CD4-positive, alpha-beta T cell treated with Interleukin-15 for 1 hour (primary cell): ENCODE data around the gene PHLDB2.

ENCODE experiments used
- DNase-seq: peaks from one replicate; pipeline ENCODE4 v3.0.0-alpha.2; 2020

Gene PHLDB2

DNA sequence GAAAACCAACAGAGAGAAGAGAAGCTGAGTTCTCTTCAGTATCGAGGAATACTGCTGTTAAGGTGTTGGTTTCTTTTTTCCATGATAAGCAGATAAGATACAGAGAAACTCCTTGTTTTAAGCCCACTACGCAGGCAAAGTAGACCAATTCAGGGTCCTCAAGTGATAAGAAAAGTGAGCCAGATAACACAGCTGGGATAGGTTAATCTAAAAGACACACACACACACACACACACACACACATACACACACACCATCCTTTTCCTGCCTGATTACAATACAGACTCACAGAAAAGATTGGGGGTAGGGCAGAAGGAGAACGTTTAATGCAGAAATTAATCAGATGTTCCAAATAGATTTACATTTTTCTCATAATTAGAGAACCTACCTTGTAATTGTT, 6.5 kb upstream of the PHLDB2 start:
- no peak for DNase-seq

DNA sequence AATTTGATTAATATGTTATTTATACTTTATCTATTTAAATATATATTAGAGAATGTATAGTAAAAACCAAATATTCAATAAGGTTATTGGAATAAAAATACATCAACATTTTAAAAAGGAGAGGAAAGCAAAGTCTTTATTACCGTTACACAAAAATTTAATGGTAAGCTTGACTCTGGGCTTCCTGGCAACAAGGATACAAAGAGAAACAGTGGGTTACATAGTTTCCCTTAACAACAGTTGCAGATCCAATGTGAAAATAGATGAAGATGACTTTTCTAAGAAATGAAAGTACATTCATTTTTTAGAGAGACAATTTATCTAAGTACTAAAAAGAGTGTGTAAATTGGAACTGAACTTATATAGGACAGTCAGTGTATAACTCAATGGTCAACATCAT, 6.0 kb upstream of the PHLDB2 start:
- DNase-seq = no peak

DNA sequence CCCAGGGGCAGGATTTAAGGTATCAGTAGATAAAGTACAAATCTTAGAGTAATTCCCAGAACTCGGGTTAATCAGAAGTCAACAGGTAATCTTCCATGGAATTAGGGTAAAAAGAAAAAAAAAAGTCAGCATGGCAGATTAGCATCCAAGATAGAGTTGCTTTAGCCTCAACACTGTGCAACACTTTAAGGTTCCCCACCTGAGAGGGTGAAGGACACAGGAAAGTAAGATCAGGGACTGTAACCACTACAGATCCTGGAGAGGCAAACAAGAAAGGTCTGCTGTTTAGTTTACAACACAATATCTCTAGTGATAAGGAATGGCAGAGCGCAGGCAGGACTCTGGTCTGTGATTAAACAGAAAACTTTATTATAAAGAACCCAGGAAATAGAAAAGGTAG, 4.1 kb upstream of the PHLDB2 start:
- DNase-seq = no peak

DNA sequence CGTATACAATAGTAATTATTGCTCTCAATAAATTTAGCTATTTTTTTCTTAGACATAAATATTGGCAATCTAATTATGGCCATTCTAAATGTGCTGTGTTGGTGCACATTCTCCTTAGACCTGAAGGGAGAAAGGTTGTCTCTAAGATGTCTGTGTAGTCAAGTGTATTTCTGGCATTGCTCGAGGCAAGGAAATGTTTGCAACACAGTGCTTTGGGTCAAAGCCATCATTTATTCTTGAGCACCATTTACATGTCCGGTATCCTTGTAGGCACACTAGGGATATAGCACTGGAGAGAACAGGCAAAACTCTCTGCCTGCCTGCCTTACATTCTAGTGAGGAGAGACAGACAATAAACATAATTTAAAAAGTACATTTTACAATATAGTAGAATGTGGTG, 2.6 kb upstream of the PHLDB2 start:
- no peak for DNase-seq

DNA sequence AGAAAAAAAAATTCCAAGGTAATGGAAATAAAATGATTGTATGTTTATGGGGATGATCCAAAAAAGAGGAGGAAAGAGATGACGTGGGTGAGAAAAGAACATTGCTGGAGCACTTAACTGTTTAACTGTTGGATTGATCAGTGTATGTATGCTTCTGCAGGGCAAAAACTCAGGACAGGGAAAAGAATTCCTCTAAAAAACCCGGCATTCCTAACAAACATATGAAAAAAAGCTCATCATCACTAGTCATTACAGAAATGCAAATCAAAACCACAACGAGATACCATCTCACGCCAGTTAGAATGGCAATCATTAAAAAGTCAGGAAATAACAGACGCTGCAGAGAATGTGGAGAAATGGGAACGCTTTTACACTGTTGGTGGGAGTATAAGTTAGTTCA, 1.6 kb upstream of the PHLDB2 start:
- no peak for DNase-seq

DNA sequence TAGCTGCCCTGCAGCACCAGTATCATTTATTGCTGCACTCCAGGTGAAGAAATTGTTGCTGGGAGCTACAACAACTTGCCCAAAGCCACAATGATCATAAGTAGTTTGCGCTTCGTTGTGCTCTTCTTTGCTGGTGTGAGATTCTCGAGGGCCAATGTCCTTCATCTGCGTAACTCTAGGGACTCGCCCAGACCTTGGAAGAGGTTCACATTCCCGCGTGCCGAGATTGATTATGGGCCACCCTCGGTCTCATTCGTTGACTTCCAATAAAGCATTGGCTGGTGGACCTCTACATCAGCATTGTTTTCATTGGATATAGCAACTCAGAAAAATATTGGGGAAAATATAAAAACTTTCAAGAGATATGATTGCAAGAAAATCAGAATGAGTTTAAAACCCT, 423 bp upstream of the PHLDB2 start:
- DNase-seq = no peak

DNA sequence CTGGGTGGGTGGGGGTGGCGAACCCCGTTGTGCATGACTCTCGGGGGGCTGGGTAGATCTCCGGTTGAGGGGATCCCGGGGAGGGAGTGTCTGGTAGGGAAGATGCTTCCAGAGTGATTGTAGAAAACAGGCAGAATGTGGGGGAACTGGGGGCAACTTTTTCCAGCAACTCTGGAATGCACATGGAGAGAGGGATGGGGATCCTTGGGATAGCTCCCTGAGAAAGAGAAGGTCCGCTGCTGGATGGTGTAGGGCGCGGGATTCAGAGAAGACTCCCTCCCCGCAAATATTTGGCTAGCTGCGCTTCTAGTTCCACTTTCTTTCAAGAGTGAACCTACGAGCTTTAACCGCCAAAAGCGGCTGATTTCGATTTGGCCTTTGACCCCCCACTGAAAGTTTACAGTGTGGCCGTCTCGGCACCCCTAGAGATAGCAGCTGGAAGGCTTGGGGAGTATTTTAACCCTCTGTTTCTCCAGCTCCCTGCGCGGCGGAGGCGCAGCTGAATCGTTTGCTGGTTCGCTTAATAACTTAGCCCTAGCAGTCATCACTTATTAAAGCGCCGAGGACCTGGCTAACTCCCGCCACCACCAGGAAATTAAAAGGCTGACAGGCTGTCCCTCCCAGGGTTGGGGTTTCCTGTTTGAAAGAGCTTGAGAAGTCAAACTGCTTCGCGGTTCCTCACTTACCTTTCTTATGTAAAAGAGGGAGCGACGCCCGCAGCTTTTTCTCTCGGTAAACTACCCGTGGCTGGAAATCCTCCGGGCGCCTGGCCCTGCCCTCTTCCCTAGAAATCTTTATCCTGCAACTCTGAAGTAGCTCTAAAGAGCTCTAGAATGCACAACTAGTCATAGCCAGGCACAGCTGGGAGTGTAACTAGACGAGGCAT, 1.2 kb downstream of the PHLDB2 start:
- peak; percentile 68 for DNase-seq

DNA sequence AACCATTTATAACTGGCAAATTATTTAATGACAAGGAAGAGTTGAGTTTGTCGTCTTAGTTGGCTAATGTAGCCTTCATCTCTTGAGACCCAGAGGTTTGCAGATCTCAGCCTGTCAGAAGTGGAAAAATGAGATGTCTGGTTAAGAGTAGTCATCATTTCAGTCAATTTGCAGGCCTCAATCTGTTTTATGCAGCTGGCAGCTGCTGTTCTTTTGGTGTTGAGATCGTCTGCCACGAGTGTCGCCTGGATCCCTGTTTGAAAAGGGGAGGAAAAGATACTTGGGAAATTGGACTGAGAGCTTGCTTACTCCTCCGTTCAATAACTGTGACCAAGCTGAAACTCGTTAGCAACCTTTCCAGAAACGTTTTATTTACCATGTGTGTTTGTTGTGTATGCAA, 2.3 kb downstream of the PHLDB2 start:
- DNase-seq = no peak

DNA sequence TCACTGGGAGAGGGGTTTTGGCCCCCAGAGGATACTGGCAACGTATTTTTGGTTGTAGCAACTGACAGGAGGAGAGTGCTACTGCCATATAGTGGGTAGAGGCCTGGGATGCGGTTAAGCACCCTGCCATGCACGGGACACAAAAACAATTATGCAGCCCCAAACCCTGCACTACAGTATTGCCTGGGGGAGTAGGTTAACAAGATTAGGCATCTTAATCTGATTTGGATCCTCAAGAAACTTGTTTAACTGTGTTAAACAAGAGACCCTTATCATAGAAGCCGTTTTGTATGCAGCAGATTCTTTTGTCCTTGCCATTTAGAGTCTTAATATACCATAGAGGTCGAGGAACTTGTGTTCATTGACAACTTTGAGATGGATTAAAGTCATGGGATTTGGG, 3.4 kb downstream of the PHLDB2 start:
- no peak for DNase-seq

DNA sequence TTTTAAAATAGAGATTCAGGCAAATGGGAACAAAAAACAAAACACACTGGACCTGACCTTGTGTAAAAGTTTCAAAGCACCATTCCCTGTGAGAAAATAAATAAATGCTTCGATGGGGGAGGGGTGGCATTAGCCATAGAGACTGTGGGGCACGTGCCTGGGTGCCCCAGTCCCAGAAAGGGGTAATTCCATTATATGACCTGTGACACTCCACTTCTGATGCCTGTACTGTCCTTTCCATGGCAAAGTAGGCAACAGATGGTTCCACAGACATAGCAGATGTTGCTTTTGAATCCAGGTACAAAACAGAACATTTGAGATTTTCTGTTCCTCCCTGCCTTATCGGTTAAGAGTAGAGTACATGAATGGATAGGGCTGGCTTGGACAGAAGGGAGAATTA, 3.9 kb downstream of the PHLDB2 start:
- no peak for DNase-seq

DNA sequence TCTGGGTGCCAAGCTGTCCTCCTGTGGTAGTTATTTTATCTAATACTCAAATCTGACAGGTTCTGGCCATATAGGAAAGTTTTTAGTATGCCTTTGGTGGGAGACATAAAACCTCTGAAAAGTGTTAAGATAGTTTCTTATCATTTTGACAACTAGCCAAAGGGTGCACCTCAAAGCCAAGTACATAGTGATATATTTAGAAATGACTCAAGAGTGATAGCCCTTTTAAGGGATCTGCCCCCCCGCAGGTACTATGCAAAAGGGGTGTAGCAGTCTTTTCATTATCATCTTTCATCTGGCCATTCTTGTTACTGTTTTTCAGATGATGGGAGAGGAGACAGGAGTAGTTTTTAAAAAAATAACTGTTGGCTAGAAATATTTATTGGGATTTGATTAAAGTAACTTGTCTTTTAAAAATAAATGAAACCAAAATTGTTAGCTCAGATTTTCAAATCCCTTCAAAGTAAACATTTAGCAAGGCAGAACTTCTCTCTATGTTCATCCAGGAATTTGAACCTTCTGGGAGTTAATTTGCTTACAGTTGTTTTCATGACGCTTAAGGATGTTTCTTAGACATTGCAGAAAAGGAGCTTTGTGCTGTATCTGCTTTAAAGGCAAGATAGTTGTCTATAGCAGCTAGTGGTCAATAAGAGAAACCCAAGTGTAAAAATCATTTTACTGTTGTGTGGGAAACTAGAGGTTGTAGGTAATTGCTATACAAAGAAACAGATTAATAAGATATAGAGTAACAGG, 5.1 kb downstream of the PHLDB2 start:
- DNase-seq = no peak

DNA sequence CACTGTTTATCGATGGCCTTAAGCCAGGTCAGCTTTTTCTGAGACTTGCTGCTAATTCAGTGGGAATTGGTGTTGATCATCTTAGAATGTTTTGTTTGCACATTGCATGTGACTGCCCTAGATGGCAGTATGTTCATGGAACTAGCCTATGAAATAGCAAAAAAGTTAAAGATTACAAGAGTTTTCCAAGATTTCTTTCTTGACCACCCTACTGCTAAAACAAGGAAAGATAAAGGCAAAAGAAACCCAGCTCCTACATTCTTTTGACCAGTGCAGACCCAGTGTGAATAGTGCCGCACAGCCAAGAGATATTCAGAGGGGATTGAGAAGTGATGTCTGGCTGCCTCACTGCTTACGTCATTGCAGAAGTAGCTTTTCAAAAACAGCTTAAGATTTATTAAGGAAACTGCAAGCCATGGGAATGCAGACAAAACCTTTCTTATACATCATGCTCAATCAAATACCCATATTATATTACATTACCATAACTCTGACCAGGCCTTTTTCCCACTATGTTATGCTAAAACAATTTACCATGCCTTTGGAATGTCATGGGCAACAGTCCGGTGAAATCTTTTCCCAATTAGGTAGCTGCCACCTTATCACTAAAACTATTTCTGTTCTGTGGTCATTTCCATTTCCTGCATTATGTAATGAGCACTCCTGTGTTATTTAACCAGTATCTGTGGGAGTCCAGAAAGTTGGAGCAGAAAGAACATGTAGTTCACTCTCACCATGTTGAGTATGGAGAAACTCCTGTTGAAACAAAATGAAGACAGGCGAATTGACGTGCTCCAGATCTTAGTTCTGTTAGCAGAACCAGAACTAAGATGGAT, 6.0 kb downstream of the PHLDB2 start:
- DNase-seq = no peak

DNA sequence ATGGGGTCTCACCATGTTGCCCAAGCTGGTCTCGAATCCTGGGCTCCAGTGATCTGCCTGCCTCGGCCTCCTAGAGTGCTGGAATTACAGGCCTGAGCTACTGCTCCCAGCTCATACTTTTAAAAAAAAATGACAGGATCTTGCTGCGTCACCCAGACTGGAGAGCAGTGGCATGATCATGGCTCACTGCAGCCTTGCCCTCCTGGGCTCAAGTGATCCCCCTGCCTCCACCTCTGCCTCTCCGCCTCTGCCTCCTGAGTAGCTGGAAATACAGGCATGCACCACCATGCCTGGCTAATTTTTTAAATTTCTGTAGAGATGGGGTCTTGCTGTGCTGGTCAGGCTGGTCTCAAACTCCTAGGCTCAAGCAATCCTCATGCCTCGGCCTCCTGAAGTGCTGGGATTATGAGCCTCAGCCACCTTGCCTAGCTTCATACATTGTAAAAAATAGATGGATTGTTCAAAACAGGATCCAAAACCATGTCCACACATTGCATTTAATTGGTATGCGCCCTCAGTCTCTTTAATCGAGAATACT, 8.9 kb downstream of the PHLDB2 start:
- DNase-seq = no peak

DNA sequence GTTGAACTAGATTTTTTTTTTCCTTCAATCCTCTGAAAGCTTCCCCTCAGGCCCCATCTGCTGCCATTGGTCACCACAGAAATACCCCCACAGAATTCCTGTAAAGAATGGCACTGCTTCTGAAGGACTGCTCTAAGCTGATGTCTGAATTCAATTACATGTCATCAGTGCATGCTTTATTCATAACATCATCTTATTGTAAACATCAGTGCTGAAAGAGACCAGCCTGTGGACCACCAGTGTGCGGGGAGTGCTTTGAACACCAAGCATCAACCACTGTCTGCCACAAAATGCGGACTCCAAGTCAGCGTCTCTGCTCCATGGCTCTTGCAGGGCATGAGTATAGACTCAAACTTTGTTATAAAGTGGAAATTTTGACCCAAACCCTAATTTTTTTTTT, 11.6 kb downstream of the PHLDB2 start:
- no peak for DNase-seq

DNA sequence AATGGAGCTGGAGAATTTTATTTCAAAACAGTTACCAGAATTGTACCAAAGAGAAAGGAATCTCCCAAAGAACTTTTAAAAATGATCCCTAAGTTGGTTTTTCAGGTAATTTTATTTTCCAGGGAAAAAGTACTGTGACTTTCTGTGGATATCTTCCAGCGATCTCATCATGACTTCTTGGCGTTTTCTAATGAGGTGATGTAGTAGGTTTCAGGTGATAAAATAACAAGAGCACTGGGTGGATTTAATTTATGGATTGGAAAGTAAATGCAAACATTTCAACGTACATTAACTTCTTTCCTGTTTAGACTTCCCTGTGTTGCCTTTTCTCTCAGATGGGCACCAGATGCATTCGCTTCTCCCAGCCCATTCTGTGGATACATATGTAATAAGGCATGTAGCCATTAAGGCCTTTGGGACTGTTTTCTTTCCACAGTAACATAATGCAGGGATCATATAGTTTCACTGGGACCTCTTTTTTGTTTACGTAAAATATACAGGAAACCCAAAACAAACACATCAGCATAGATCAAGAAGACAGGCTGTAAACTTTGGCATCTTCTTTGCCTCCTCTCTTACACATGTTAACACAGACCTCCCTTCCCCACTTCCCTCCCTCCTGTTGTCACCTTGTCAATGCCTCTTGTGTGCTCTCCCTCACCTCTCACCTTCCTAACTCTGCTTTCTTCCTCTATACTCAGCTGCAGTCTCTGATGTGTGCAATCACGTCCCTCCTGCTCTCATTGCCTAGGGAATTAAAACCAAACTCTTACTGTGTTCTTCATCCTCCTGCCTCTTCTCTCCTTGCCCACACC, 13.0 kb downstream of the PHLDB2 start:
- no peak for DNase-seq

DNA sequence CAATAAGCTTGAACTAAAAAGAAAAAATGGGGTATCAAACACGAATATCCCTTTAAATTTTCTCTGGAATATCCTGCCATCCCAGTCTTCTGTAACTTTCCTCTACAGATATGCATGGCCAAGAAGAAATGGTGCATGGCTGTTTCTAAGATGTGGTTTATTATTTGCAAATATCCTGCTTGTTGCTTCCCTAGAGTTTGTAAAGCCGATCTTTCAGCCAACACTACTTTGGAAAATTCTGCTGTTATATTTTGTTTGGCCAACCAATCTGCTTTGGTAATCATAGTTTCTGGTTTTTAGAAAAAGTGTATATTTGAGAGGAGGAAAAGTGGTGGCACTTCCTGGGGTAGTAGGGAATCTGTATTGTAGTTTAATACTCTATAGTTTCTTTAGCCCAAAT, 13.9 kb downstream of the PHLDB2 start:
- no peak for DNase-seq

DNA sequence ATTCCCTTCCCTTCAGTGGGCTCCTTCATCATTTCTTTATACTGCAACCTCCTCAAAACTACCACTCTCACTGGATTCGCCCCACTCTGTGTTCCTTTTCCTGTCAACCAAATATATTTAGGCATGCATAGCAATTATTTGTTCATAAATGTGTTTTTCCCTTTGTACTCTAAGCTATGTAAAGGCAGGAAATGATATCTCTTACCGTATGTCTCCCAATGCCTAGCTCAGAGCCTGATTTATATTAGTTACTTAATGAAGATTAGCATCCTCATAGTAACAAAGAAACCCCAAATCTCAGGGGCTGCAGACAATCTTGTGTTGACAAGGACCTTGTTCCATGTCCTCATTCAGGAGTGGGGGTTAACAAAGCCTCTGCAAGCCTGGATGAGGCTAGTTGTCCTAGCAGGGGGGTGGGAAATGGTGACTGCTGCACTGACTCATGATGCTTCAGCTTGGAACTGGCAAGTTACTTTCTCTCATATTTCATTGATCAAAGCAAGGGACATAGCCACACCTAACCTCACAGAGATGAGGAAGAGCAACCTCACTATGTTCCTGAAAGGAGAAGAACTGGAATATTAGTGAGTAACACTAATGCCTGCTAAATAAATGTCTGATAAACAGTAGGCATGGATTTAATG, 15.2 kb downstream of the PHLDB2 start:
- no peak for DNase-seq

DNA sequence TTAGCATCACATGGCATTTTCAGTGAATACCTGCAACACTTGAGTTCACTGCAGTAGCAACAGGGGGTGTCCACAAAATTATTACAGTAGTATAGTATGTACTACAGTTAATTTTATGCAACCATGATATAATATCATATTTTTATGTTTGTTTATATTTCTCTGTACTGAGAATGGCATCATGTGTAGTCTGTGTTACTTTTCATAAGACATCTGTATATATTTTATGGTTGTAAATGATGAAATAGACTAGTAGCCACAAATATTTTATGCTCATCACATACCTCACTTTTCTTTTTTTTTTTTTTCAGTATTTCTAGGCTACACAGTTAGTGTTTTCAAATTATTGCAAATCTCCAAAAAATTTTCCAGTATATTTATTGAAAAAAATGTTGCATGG, 22.4 kb downstream of the PHLDB2 start:
- no peak for DNase-seq

DNA sequence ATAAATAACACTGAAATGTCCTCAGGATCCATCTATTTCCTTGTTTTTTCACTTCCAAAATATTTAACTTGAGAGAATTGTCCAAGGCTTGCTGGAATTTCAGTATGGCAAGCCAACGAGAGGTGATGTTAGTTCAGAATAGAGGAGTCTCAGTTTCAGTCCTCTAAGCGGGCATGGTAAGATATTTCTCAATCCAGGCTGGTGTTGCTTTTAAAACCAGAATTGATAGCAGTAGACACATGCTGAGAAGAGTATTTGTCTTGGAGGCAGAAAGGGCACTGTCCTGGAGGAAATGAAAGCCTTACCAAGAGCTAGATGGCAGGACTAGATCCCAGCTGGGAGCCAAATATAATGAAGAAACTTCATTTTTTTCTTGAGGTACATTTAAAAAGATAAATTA, 23.1 kb downstream of the PHLDB2 start:
- no peak for DNase-seq

DNA sequence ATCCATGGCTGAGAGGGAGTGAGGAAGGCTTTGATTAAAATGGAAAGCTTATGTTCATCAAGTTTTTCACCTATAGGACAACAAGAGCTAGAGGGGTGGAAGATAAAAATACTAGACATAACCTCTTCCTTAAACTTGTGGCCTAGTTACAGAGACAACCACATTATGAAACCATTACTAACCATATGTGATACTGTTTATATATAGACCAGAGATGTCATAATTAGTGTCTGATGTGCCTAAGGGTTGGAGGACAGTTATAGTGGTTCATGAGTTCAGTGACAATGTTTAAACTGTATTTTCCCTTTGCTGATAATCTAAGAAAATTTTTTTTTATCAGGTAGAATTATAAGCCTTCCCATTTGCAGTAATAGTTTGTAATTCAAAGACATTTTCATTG, 23.7 kb downstream of the PHLDB2 start:
- DNase-seq = no peak

DNA sequence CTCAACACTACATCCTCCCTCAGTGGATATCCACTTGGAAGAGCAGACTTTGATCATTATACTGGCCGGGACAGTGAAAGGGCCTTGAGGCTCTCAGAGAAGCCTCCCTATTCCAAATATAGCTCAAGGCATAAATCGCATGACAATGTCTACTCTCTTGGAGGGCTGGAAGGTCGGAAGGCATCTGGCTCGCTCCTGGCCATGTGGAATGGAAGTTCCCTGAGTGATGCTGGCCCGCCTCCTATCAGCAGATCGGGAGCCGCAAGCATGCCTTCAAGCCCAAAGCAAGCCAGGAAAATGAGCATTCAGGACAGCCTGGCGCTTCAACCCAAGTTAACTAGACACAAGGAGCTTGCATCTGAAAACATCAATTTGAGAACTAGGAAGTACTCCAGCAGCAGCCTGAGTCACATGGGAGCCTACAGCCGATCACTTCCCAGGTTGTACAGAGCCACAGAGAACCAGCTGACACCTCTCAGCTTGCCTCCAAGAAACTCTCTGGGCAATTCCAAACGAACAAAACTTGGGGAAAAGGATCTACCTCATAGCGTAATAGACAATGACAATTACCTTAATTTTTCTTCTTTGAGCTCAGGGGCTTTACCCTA, 25.4 kb downstream of the PHLDB2 start:
- no peak for DNase-seq
